ENCODE data around the gene ZBTB7C. TPM values are rescaled to one million over a fixed set of nuclear protein-coding genes. Genes with fewer than 3 reads are reported as not detected.

Gene ZBTB7C
- total and polyA plus RNA-seq, 2 donors (not counting 1 experiment from before 2014, with no cell fraction given), result not detected

DNA sequence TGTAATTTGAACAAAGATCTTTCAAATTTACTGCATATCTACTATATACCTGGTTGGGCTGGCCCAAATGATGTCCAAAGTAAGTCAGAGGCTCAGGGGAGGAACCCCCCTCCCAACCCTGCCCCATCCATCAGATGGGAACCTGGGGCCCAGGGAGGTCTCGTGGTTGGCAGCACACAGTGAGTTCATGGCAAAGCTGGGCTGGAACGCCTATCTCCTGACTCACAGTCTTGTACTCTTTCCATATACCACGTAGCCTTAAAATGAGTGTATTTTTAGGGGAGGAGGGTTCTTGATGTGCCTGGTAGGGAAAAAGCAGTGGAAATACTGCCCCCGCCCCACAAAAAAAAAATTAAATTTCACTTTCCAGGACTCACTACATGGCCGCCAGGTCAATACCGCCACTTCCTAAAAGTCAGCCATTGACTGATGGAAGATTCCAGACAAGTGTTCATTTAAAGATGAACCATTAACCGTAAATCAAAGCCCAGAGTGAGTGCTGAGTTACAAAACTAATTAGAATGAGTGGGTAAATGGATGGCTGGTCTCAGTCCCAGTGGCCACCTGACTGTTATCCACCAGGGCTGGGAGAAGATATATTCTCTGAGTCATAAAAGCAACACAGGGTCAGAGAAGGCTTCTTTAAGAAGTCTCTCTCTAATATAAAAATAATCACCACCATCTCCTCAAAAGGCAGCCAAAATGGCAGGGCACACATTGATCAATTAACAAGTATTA is 80.5 kb downstream of the ZBTB7C start:
- H3K4me2 ChIP-seq (replicated peaks; ENCODE audit: low read depth, low read length, poor library complexity, severe bottlenecking), result no peak overlapping the region
- no CpG with 5 or more reads among the region's 7 CpGs for WGBS (ENCODE audit: insufficient coverage)
- H3K9ac ChIP-seq (ENCODE audit: low read length), result no peak overlapping the region
- Mint-ChIP-seq H3K4me3 (no peak overlapping the region), H3K27me3 (peaks cover 20% of the 10 kb centered on the region), H3K27ac (no peak overlapping the region), H3K9me3 (ENCODE audit: insufficient read depth) (no peaks in the 10 kb centered on the region), H3K4me1 (no peaks in the 10 kb centered on the region)
- intact Hi-C loops (cut with micrococcal nuclease), result no loop called here
- POLR2A ChIA-PET, result no interaction called here
- H3K79me2 ChIP-seq (ENCODE audit: control insufficient read depth, insufficient read depth, low read length), result no peaks in the 10 kb centered on the region
- no peak overlapping the region for H3K4me3 ChIP-seq (ENCODE audit: control extremely low read depth in 1 of 5, extremely low read depth in 1 of 5, insufficient read depth in 1 of 5, low read depth in 2 of 5, low read length in 4 of 5)
- no peaks in the 10 kb centered on the region for H4K20me1 ChIP-seq (ENCODE audit: control insufficient read depth, insufficient read depth, low read length, poor library complexity, severe bottlenecking)
- no peaks in the 10 kb centered on the region for H3K27me3 ChIP-seq (replicated peaks in 1 of 4; ENCODE audit: control extremely low read depth in 1 of 4, control insufficient read depth in 3 of 4, insufficient read depth in 4 of 4, low read length in 3 of 4)
- no peak for TF ChIP-seq EZH2 (IDR thresholded peaks at IDR 0.05; ENCODE audit: borderline replicate concordance, insufficient read depth, low read depth, low read length, poor library complexity, severe bottlenecking)
- TF ChIP-seq, protein P1, sequence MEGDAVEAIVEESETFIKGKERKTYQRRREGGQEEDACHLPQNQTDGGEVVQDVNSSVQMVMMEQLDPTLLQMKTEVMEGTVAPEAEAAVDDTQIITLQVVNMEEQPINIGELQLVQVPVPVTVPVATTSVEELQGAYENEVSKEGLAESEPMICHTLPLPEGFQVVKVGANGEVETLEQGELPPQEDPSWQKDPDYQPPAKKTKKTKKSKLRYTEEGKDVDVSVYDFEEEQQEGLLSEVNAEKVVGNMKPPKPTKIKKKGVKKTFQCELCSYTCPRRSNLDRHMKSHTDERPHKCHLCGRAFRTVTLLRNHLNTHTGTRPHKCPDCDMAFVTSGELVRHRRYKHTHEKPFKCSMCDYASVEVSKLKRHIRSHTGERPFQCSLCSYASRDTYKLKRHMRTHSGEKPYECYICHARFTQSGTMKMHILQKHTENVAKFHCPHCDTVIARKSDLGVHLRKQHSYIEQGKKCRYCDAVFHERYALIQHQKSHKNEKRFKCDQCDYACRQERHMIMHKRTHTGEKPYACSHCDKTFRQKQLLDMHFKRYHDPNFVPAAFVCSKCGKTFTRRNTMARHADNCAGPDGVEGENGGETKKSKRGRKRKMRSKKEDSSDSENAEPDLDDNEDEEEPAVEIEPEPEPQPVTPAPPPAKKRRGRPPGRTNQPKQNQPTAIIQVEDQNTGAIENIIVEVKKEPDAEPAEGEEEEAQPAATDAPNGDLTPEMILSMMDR (IDR thresholded peaks at IDR 0.05), result no peak
- DNase-seq, result no peak
- no peaks in the 10 kb centered on the region for H3K36me3 ChIP-seq (replicated peaks in 1 of 2; ENCODE audit: control extremely low read depth in 1 of 2, control insufficient read depth in 1 of 2, extremely low read depth in 1 of 2, insufficient read depth in 2 of 2, low read length in 1 of 2)
- no peak overlapping the region for H3K27ac ChIP-seq (ENCODE audit: low read length in 2 of 2)
- no peak for ATAC-seq (ENCODE audit: low read depth)
- no peak overlapping the region for H2AFZ ChIP-seq (ENCODE audit: insufficient read depth, low read depth, low read length, poor library complexity, severe bottlenecking)
- H3K4me1 ChIP-seq (ENCODE audit: control insufficient read depth in 2 of 2, insufficient read depth in 2 of 2, low read length in 2 of 2), result no peaks in the 10 kb centered on the region
- CTCF ChIA-PET, result no interaction called here
- no peaks in the 10 kb centered on the region for H3K9me3 ChIP-seq (ENCODE audit: control extremely low read depth in 1 of 3, control insufficient read depth in 2 of 3, insufficient read depth in 1 of 3, low read length in 2 of 3)

GRCh38 chr18:48326901-48327675 is 82.1 kb downstream of the ZBTB7C start:
- Histone ChIP-seq H3K79me2 (ENCODE audit: control insufficient read depth, insufficient read depth, low read length) (no peaks in the 10 kb centered on the region), H3K9me3 (ENCODE audit: control extremely low read depth in 1 of 3, control insufficient read depth in 2 of 3, insufficient read depth in 1 of 3, low read length in 2 of 3) (no peaks in the 10 kb centered on the region), H3K9ac (ENCODE audit: low read length) (no peak overlapping the region), H4K20me1 (ENCODE audit: control insufficient read depth, insufficient read depth, low read length, poor library complexity, severe bottlenecking) (no peaks in the 10 kb centered on the region), H3K4me2 (replicated peaks; ENCODE audit: low read depth, low read length, poor library complexity, severe bottlenecking) (no peak overlapping the region), H3K27me3 (replicated peaks in 1 of 4; ENCODE audit: control extremely low read depth in 1 of 4, control insufficient read depth in 3 of 4, insufficient read depth in 4 of 4, low read length in 3 of 4) (no peaks in the 10 kb centered on the region), H3K4me1 (ENCODE audit: control insufficient read depth in 2 of 2, insufficient read depth in 2 of 2, low read length in 2 of 2) (no peaks in the 10 kb centered on the region), H2AFZ (ENCODE audit: insufficient read depth, low read depth, low read length, poor library complexity, severe bottlenecking) (no peak overlapping the region), H3K27ac (ENCODE audit: low read length in 2 of 2) (no peak overlapping the region), H3K4me3 (ENCODE audit: control extremely low read depth in 1 of 5, extremely low read depth in 1 of 5, insufficient read depth in 1 of 5, low read depth in 2 of 5, low read length in 4 of 5) (no peak overlapping the region), H3K36me3 (replicated peaks in 1 of 2; ENCODE audit: control extremely low read depth in 1 of 2, control insufficient read depth in 1 of 2, extremely low read depth in 1 of 2, insufficient read depth in 2 of 2, low read length in 1 of 2) (no peaks in the 10 kb centered on the region)
- ChIA-PET POLR2A (no interaction called here), CTCF (no interaction called here)
- Mint-ChIP-seq H3K9me3 (ENCODE audit: insufficient read depth) (no peaks in the 10 kb centered on the region), H3K4me3 (no peak overlapping the region), H3K4me1 (no peaks in the 10 kb centered on the region), H3K27ac (no peak overlapping the region), H3K27me3 (peaks cover 14% of the 10 kb centered on the region)
- intact Hi-C loops (cut with micrococcal nuclease), result no loop called here
- 73% methylated on average over 7 of the region's 11 CpGs for WGBS (ENCODE audit: insufficient coverage)
- TF ChIP-seq EZH2 (IDR thresholded peaks at IDR 0.05; ENCODE audit: borderline replicate concordance, insufficient read depth, low read depth, low read length, poor library complexity, severe bottlenecking), result no peak
- TF ChIP-seq, protein P1 (IDR thresholded peaks at IDR 0.05), result no peak
- DNase-seq (no peak), ATAC-seq (ENCODE audit: low read depth) (no peak)

All from B cell (primary cell).